Measurements from ENCODE around the gene CTCFL.

Gene CTCFL

GRCh38 chr20:57458400-57459160 is 66.4 kb downstream of the CTCFL start:
- no peak for DNase-seq (ENCODE audit: low spot score)
- TF ChIP-seq CTCF (IDR thresholded peaks at IDR 0.05) = no peak
- peak overlapping the region; percentile 31 to 54 for H3K27ac ChIP-seq

GRCh38 chr20:57457243-57458095 is 67.5 kb downstream of the CTCFL start:
- no peak overlapping the region for H3K27ac ChIP-seq
- no peak for TF ChIP-seq CTCF (IDR thresholded peaks at IDR 0.05)
- H3K4me3 ChIP-seq = no peak overlapping the region
- DNase-seq (ENCODE audit: low spot score) = no peak

More at GRCh38 chr20:57458400-57459160, 66.4 kb downstream of the CTCFL start:
- H3K4me3 ChIP-seq = no peak overlapping the region

DNA sequence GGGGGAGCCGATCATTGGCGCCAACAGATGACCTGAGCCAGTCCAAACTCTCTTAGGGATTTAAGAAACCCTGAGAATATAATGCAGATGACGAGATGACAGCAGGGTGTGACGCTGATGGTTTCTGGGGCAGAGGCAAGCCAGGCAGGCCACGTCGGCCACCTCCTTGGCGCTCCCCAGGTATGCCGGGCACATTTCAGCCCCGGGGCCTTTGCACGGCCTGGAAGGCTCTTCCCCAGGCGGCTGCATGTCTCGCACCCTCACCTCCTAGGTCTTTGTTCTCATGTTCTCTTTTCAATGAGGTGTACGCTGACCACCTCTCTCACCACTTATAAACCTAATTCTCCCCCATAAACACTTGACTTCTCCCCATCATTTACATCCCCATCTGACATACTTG is 68.8 kb downstream of the CTCFL start:
- TF ChIP-seq CTCF (IDR thresholded peaks at IDR 0.05) = no peak
- DNase-seq (ENCODE audit: low spot score) = no peak
- H3K4me3 ChIP-seq = no peak overlapping the region
- H3K27ac ChIP-seq = no peak overlapping the region

GRCh38 chr20:57455386-57455785 is 69.6 kb downstream of the CTCFL start:
- no peak for DNase-seq (ENCODE audit: low spot score)
- Histone ChIP-seq H3K4me3 (no peak overlapping the region), H3K27ac (no peak overlapping the region)
- TF ChIP-seq CTCF (IDR thresholded peaks at IDR 0.05) = no peak

- no peak overlapping the region for H3K27ac ChIP-seq
- no peak for TF ChIP-seq CTCF (IDR thresholded peaks at IDR 0.05)
- DNase-seq (ENCODE audit: low spot score) = no peak
- H3K4me3 ChIP-seq = no peak overlapping the region
These were observed 72.9 kb downstream of the CTCFL start for GRCh38 chr20:57451795-57452661.

- no peak for DNase-seq (ENCODE audit: low spot score)
- no peak overlapping the region for H3K27ac ChIP-seq
- no peak overlapping the region for H3K4me3 ChIP-seq
- TF ChIP-seq CTCF (IDR thresholded peaks at IDR 0.05) = no peak
These were observed 73.5 kb downstream of the CTCFL start for GRCh38 chr20:57451431-57451794.
